C4-2B (cell line): ENCODE results near the gene LRRC37A2.
"Not testable (repeated sequence)": the region's sequence is repeated elsewhere in the genome, so short reads cannot be mapped to it uniquely, and the experiment has no call there.

Experiments used
- H3K27ac ChIP-seq: fragments of 450-650 bp; 2 replicates; pipeline ENCODE4 v1.5.1; 2017

The LRRC37A2 gene

GRCh38 chr17:46598344-46598931 is 86.2 kb downstream of the LRRC37A2 start:
- H3K27ac ChIP-seq: not testable (repeated sequence)

GRCh38 chr17:46600767-46601166 is 88.5 kb downstream of the LRRC37A2 start:
- not testable (repeated sequence) for H3K27ac ChIP-seq

DNA sequence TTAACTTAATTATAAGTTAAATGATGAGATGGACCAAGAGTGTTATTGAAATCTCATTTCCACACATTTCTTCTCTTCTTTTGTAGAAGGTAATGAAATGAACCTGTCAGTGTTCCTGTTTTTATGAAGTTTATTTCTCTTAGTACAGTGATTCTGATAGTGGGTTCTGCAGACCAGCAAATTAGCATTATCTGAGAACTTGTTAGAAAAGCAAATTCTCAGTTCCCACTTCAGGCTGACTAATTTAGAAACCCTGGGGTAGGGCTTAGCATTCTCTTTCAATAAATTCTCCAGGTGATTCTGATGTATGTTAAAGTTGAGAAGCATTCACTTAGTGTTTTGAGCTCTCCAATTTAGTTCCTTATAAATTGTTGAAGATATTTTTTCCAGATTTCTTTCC is 90.9 kb downstream of the LRRC37A2 start:
- not testable (repeated sequence) for H3K27ac ChIP-seq
